AG09319 (cell line): ENCODE measurements around the gene SPIB.

Source experiments
- DNase-seq: peaks from one replicate; pipeline ENCODE4 v3.0.0-alpha.2; 2010; ENCODE audit warnings: low read depth; ENCODE audit errors: extremely low read depth
- TF ChIP-seq, protein P1 (sequence below): IDR thresholded peaks from 2 replicates; pipeline ENCODE4 v1.5.1; 2011; ENCODE audit warnings: low read depth, mild to moderate bottlenecking, inconsistent platforms, low read length, moderate library complexity

SPIB gene

DNA sequence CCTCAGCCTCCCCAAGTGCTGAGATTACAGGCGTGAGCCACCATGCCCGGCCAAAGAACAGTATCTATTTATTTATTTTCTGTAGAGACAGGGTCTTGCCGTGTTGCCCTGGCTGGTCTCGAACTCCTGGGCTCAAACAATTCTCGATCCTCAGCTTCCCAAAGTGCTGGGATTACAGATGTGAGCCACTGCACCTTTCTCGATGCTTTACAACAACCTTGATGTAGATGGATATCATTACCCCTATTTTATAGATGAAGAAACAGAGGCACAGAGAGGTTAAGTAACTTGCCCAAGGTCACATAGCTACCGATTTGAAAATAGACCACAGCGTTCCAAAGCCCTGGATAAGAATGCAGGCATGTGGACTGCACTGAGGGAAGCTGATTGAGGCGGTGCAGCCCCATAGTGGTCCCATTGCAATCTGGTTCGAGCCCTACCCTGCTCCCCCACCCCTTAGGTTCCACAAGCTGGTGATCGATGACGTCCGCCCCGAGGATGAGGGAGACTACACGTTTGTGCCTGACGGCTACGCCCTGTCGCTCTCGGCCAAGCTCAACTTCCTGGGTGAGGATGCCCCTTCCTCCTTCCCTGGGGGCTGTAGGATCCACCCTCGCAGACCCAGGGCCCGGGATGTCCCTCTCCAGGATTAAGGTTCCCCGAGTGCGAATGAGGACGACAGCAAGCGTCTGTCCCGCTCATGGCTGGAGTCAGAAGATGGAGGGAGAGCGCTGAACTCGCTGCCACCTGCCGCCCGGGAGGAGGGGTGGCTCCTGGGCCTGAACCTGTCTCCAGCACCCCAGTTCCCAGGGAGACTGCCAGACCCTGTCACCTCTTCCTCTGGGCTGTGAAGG is 31.9 kb downstream of the SPIB start:
- TF ChIP-seq, protein P1, sequence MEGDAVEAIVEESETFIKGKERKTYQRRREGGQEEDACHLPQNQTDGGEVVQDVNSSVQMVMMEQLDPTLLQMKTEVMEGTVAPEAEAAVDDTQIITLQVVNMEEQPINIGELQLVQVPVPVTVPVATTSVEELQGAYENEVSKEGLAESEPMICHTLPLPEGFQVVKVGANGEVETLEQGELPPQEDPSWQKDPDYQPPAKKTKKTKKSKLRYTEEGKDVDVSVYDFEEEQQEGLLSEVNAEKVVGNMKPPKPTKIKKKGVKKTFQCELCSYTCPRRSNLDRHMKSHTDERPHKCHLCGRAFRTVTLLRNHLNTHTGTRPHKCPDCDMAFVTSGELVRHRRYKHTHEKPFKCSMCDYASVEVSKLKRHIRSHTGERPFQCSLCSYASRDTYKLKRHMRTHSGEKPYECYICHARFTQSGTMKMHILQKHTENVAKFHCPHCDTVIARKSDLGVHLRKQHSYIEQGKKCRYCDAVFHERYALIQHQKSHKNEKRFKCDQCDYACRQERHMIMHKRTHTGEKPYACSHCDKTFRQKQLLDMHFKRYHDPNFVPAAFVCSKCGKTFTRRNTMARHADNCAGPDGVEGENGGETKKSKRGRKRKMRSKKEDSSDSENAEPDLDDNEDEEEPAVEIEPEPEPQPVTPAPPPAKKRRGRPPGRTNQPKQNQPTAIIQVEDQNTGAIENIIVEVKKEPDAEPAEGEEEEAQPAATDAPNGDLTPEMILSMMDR, result no peak

DNA sequence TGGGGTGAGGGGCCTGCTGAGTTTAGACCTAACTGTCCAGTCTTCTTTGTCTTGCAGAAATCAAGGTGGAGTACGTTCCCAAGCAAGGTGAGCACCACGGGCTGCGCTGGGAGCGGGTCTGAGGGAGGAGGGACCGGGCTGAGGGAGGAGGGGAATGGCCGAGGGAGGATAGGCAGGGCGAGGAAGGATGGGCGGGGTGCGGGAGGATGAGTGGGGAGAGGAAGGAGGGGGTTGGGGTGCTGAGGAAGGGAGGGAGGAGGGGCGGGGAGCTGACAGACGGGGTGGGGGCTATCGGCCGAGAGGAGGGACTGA is 32.4 kb downstream of the SPIB start:
- TF ChIP-seq, protein P1, result no peak
- no peak for DNase-seq

More for the DNA sequence above, 31.9 kb downstream of the SPIB start:
- no peak for DNase-seq

DNA sequence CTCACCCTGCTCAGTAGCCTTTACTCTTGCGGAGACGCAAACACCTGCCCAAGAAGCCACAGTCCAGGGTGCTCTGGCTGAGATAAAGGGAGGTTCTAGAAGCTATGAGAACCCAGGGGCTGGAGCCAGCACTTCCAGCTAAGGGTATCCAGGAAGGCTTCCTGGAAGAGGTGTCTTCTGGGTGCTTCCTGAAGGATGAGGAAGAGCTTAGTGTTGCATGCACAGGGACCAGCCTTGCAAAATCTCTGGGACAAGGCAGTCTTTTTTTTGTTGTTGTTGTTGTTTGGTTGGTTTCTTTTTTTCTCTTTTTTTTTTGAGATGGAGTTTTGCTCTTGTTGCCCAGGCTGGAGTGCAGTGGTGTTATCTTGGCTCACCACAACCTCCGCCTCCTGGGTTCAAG is 34.5 kb downstream of the SPIB start:
- TF ChIP-seq, protein P1, result no peak
- DNase-seq, result no peak

DNA sequence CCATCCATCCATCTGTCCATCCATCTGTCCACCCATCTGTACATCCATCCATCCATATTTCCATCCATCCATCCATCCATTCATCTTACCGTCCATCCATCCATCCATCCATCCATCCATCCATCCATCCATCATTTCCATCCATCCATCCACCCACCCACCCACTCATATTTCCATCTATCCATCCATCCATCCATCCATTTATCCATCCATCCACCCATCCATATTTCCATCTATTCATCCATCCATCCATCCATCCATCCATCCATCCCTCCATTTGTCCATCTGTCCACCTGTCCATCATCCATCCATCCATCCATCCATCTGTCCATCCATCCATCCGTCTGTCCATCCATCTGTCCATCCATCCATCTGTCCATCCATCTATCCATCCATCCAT is 37.3 kb downstream of the SPIB start:
- TF ChIP-seq, protein P1, result no peak
- DNase-seq, result no peak

DNA sequence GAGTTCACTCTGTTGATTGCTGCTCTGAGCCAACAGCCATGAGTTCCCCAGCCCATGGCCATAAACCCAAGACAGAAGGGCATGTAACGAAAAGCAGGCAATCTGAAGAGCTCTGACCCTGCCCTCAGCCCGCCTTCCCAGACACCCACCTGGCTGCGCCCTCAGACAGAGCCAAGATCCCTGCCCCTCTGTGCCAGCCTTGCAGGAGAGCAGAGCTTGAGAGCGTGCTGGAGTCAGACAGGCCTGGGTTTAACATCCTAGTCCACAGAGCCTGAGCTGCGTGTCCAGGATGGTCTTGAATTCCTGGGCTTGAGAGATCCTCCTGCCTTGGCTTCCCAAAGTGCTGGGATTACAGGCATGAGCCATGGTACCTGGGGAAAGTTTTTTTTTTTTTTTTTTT is 38.6 kb downstream of the SPIB start:
- TF ChIP-seq, protein P1, result no peak
- DNase-seq, result no peak

DNA sequence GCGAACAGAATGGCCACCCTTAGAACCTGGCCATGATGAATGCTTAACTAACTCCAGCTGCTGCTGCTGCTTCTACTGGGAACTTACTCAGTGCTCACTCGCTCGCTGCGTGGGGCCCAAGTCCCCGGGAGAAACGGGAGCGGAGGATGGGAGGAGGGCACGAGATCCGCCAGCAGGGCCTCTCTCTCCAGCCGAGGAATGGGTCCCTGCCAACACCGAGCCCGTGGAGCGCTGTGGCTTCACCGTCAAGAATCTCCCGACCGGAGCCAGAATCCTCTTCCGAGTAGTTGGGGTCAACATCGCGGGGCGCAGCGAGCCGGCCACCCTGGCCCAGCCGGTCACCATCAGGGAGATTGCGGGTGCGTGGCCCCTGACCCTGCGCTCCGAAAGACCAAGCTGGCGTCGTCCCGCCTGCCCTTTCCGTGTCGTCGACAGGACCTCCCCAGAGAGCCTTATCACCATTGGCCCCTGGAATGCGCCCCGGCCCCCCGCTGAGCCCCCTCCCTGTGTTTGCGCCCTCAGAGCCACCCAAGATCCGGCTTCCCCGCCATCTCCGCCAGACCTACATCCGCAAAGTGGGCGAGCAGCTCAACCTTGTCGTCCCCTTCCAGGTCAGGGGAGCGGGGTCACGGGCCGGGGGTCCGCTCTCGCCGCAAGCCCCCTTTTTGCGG is 39.8 kb downstream of the SPIB start:
- TF ChIP-seq, protein P1, result no peak

DNA sequence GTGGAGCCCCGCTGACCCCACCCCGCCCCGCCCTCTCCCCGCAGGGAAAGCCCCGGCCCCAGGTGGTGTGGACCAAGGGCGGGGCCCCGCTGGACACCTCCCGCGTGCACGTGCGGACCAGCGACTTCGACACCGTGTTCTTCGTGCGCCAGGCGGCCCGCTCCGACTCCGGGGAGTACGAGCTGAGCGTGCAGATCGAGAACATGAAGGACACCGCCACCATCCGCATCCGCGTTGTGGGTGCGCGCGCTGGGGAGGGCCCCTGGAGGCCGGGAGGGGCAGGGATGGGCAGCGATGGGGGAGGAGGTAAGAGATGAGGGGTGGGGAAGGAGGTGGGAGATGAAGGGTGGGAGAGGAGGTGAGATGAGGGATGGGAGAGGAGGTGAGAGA is 40.3 kb downstream of the SPIB start:
- no peak for DNase-seq
- TF ChIP-seq, protein P1, result no peak

More for the DNA sequence above, 39.8 kb downstream of the SPIB start:
- DNase-seq, result no peak
